ENCODE measurements around the gene PDZD2. TPM values are rescaled to one million over a fixed set of nuclear protein-coding genes. Genes with fewer than 3 reads are reported as not detected.
A peak's percentile ranks its signal among the peaks of the same experiment; 100 is the strongest.

Gene PDZD2
- polyA plus RNA-seq, 6 donors from 2014 or later, result 0.05 to 0.24 (median 0.06) TPM; not detected in 1

DNA sequence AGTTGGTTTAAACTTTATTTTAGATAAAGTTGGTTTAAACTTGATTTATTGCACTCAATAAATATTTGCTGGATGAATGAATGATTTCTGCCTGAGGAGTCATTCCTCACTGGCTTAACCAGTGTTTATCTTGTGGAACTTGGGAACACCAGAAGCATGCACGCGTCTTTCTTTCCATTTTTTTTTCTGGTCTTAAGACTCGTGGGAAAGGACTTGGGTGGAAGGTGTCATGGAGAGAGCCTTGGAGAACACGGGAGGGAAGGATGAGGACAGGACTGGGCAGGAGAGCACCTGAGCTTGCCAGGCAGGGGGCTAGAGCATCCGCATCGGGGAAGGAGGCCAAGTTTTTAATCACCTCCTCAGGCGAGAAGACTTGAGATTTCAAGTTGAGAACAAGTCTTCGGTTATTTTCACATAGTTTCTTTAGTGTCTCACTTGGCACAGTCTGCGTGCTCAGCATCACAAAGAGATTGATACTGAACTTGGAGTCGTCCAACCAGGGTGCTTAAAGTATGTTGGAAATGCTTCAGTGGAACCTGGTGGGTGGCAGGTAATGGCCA lies 144.2 kb downstream of the PDZD2 start:
- no peaks in the 10 kb centered on the region for H3K4me1 Mint-ChIP-seq
- ATAC-seq (ENCODE audit: low read depth in 2 of 2), result no peak

GRCh38 chr5:31783731-31784130 lies 144.8 kb downstream of the PDZD2 start:
- ATAC-seq (ENCODE audit: low read depth in 2 of 2) (no peak), DNase-seq (no peak)
- H3K4me1 Mint-ChIP-seq, result no peaks in the 10 kb centered on the region
- no peak overlapping the region for H3K27ac Mint-ChIP-seq
- no peaks in the 10 kb centered on the region for H3K27me3 Mint-ChIP-seq
- H3K4me3 Mint-ChIP-seq, result no peak overlapping the region
- H3K9me3 Mint-ChIP-seq, result peaks cover 0 to 7% (median 0%) of the 10 kb centered on the region in 7 donors
- H3K36me3 Mint-ChIP-seq, result no peaks in the 10 kb centered on the region

More for the DNA sequence above, 144.2 kb downstream of the PDZD2 start:
- Mint-ChIP-seq H3K4me3 (no peak overlapping the region), H3K27me3 (no peaks in the 10 kb centered on the region), H3K27ac (no peak overlapping the region), H3K9me3 (peaks cover 0 to 7% (median under 1%) of the 10 kb centered on the region in 7 donors), H3K36me3 (no peaks in the 10 kb centered on the region)
- no peak for DNase-seq

GRCh38 chr5:31786090-31786631 lies 147.2 kb downstream of the PDZD2 start:
- DNase-seq (no peak), ATAC-seq (ENCODE audit: low read depth in 2 of 2) (no peak)
- Mint-ChIP-seq H3K4me3 (no peak overlapping the region), H3K36me3 (no peaks in the 10 kb centered on the region), H3K27ac (no peak overlapping the region), H3K27me3 (no peaks in the 10 kb centered on the region), H3K4me1 (no peaks in the 10 kb centered on the region), H3K9me3 (peaks cover 0 to 5% (median 0%) of the 10 kb centered on the region in 7 donors)

DNA sequence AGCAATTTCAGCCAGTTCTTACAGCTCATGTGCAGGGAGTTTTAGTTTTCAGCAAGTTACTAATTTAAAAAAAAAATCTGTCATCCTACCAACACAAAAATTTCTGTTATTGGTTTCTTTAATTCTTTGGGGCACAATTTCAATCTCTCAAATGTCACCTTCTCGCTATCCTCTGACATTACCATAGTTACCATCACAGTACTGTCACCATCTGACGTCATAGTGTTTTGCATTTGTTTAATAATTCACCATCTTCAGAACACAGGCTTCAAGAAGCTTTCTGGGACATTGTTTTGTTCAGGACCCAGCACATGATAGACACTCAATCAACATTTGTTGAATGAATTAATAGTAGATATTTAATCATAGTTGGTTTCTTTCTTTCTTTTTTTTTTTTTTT lies 155.1 kb downstream of the PDZD2 start:
- H3K4me3 Mint-ChIP-seq, result no peak overlapping the region
- H3K27me3 Mint-ChIP-seq, result no peaks in the 10 kb centered on the region
- H3K9me3 Mint-ChIP-seq, result peaks cover 0 to 8% (median 2%) of the 10 kb centered on the region in 7 donors
- H3K36me3 Mint-ChIP-seq, result no peaks in the 10 kb centered on the region
- ATAC-seq (ENCODE audit: low read depth in 2 of 2), result no peak
- H3K4me1 Mint-ChIP-seq, result no peaks in the 10 kb centered on the region
- no peak overlapping the region for H3K27ac Mint-ChIP-seq
- DNase-seq, result no peak

DNA sequence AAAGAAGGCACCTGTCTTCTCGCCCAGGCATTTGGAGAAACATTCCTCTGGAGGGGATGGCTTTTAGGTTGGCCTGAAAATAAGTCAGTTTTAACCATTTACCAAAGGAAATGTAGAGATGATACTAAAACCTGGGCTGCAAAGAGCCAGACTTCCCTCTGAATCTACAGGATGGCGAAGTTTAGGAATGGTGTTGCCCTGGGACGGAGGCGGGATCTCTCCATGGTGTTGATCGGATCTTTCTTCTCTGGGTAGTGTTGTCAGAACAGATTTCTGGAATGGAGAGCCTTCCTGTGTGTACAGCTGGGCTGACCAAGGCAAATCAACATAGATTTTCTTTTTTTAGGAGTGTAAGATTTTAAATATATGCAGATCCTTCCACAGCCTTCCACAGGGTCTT lies 159.2 kb downstream of the PDZD2 start:
- ATAC-seq (ENCODE audit: low read depth in 2 of 2), result no peak
- H3K27me3 Mint-ChIP-seq, result peaks cover 0 to 10% (median 0%) of the 10 kb centered on the region in 3 donors
- no peak for DNase-seq
- H3K4me3 Mint-ChIP-seq, result no peak overlapping the region
- peaks cover 0 to 4% (median 3%) of the 10 kb centered on the region in 7 donors for H3K9me3 Mint-ChIP-seq
- H3K27ac Mint-ChIP-seq, result no peak overlapping the region
- H3K4me1 Mint-ChIP-seq, result no peaks in the 10 kb centered on the region
- H3K36me3 Mint-ChIP-seq, result no peaks in the 10 kb centered on the region

- Mint-ChIP-seq H3K27me3 (peaks cover 0 to 10% (median 0%) of the 10 kb centered on the region in 3 donors), H3K4me1 (no peaks in the 10 kb centered on the region), H3K9me3 (peaks cover 2 to 5% (median 4%) of the 10 kb centered on the region in 7 donors), H3K4me3 (no peak overlapping the region), H3K36me3 (no peaks in the 10 kb centered on the region), H3K27ac (no peak overlapping the region)
- ATAC-seq (ENCODE audit: low read depth in 2 of 2) (no peak), DNase-seq (no peak)
Observed at GRCh38 chr5:31800351-31800750, 161.4 kb downstream of the PDZD2 start.

GRCh38 chr5:31805785-31806400 lies 167.0 kb downstream of the PDZD2 start:
- Mint-ChIP-seq H3K27me3 (peaks cover 0 to 2% (median 0%) of the 10 kb centered on the region in 3 donors), H3K4me3 (no peak overlapping the region), H3K4me1 (no peaks in the 10 kb centered on the region), H3K9me3 (peaks cover 0 to 5% (median 0%) of the 10 kb centered on the region in 7 donors), H3K27ac (no peak overlapping the region), H3K36me3 (no peaks in the 10 kb centered on the region)
- no peak for ATAC-seq (ENCODE audit: low read depth in 2 of 2)
- no peak for DNase-seq

DNA sequence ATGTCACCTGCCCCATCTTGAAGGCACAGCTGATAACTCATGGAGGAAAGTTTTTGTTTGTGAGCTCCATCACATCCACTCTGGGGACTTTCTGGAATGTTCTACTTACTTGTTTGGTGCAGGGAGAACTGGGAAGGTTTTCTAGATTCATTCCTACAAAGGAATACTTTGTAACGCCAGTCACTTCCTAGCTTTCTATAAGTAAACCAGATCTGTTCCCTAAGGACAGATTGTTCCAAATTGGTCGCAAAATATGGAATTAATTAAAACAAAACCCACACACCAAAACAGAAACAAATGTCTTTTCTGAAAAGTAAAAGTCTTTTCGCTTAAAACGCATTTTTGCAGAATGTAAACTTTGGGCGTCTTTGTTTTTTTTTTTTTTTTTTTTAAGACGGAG lies 167.6 kb downstream of the PDZD2 start:
- H3K36me3 Mint-ChIP-seq, result no peaks in the 10 kb centered on the region

DNA sequence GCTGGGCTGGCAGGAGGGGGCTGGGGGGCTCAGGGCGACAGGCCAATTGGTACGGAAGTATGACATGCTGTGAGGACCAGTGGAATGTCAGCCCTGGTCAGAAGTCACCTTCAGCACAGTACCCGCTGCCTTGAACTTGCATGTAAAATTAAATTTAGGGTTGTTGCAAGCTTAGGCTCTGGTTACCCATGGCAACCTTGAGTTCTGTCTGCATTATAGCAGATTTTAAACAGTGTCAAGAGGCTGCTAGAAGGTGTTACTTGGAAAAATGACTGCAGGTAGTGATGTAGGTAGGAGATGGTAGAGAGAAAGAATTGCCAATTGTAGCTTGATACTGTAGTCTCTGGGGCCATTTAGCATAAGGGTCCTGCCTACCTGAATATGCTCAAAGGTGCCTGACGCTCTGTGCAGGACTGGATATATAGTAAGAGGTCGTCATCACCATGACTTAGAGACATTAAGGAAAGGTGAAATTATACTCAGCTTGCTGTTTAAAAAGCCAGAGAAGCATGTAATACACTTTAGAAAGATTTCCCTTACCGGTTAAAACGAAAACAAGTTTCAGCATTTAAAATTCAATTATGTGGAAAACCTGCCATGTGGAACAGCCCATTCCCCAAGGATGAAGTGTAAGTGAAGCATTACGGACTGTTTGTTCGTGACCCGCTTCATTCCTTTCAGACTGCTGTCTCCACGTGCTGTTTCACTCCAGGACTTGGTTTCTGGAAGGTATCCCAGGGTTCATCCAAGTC lies 169.0 kb downstream of the PDZD2 start:
- Mint-ChIP-seq H3K9me3 (peaks cover 0 to 5% (median 0%) of the 10 kb centered on the region in 7 donors), H3K4me3 (no peak overlapping the region), H3K36me3 (no peaks in the 10 kb centered on the region), H3K27ac (no peak overlapping the region), H3K27me3 (no peaks in the 10 kb centered on the region), H3K4me1 (no peaks in the 10 kb centered on the region)
- DNase-seq, result no peak
- ATAC-seq (ENCODE audit: low read depth in 2 of 2), result no peak

More for the DNA sequence above, 167.6 kb downstream of the PDZD2 start:
- Mint-ChIP-seq H3K4me1 (no peaks in the 10 kb centered on the region), H3K4me3 (no peak overlapping the region), H3K27ac (no peak overlapping the region), H3K27me3 (no peaks in the 10 kb centered on the region), H3K9me3 (peaks cover 0 to 5% (median 0%) of the 10 kb centered on the region in 7 donors)
- DNase-seq, result no peak
- no peak for ATAC-seq (ENCODE audit: low read depth in 2 of 2)

- no peak for DNase-seq
- Mint-ChIP-seq H3K9me3 (peaks cover 0 to 5% (median 0%) of the 10 kb centered on the region in 7 donors), H3K4me3 (no peak overlapping the region), H3K36me3 (no peaks in the 10 kb centered on the region), H3K27me3 (no peaks in the 10 kb centered on the region), H3K27ac (no peak overlapping the region), H3K4me1 (no peaks in the 10 kb centered on the region)
- no peak for ATAC-seq (ENCODE audit: low read depth in 2 of 2)
Observed at GRCh38 chr5:31809050-31809870, 170.3 kb downstream of the PDZD2 start.

DNA sequence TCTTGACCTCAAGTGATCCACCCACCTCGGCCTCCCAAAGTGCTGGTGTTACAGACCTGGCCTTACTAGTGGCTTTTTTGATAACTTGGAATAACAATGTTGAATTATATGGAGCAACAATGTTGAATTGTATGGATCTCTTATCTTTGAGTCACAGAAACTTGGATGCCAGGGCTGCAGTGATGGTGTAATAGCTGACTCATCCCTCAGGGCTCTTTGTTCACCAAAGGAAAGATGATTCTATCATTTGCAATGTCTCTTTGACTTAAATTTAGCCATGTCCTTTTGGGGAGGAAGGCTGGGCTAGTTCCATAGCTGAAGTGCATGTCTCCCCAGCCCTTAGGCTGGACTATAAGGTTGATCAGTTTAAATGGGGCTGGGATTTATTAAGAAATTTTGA lies 172.3 kb downstream of the PDZD2 start:
- Mint-ChIP-seq H3K27ac (no peak overlapping the region), H3K4me1 (no peaks in the 10 kb centered on the region), H3K9me3 (peaks cover 0 to 2% (median 0%) of the 10 kb centered on the region in 7 donors), H3K4me3 (peak overlapping the region in 1 of 8 donors; percentile 35), H3K27me3 (no peaks in the 10 kb centered on the region), H3K36me3 (no peaks in the 10 kb centered on the region)
- ATAC-seq (ENCODE audit: low read depth in 2 of 2), result no peak
- no peak for DNase-seq

DNA sequence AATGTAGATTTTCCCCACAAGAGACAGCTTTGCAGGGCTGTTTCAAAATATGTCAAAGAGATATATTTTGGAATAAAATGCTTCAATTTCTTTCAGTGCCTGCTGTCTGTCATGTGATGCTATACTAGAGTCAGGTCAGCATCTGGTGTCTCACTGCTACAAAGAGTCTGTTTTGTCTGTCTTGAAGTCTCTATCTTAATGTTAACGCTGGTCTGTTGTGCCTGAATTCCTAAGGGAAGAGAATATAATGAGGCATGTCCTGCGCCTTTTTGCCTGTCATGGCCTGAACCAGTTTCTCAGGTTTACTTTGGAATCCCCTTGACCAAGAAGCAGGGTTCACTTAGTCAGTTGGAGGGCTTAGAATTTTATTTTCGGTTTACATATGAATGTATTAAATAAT lies 176.4 kb downstream of the PDZD2 start:
- Mint-ChIP-seq H3K4me3 (no peak overlapping the region), H3K27me3 (no peaks in the 10 kb centered on the region), H3K9me3 (peaks cover 0 to 4% (median 0%) of the 10 kb centered on the region in 7 donors), H3K27ac (no peak overlapping the region), H3K36me3 (no peaks in the 10 kb centered on the region), H3K4me1 (no peaks in the 10 kb centered on the region)
- ATAC-seq (ENCODE audit: low read depth in 2 of 2), result no peak
- DNase-seq, result no peak

GRCh38 chr5:31819926-31820516 lies 181.1 kb downstream of the PDZD2 start:
- H3K9me3 Mint-ChIP-seq, result peaks cover 0 to 4% (median 0%) of the 10 kb centered on the region in 7 donors
- ATAC-seq (ENCODE audit: low read depth in 2 of 2) (no peak), DNase-seq (no peak)
- H3K27ac Mint-ChIP-seq, result no peak overlapping the region
- H3K4me3 Mint-ChIP-seq, result no peak overlapping the region
- peaks cover 0 to 13% (median 12%) of the 10 kb centered on the region in 3 donors for H3K27me3 Mint-ChIP-seq
- H3K36me3 Mint-ChIP-seq, result no peaks in the 10 kb centered on the region
- H3K4me1 Mint-ChIP-seq, result no peaks in the 10 kb centered on the region
